ENCODE data around the gene LY9.
"Not testable (repeated sequence)": the region's sequence is repeated elsewhere in the genome, so short reads cannot be mapped to it uniquely, and the experiment has no call there.

Gene LY9

GRCh38 chr1:160782988-160783765 lies 12.8 kb upstream of the LY9 start:
- not testable (repeated sequence) for H3K4me3 ChIP-seq (ENCODE audit: low read length)

GRCh38 chr1:160789051-160789701 lies 6.8 kb upstream of the LY9 start:
- DNase-seq (ENCODE audit: low read depth, low spot score): no peak
- H3K36me3 ChIP-seq (ENCODE audit: control insufficient read depth, insufficient read depth, low read length): no peaks in the 10 kb centered on the region
- no peak overlapping the region for H3K27ac ChIP-seq (ENCODE audit: low read length)
- H3K4me1 ChIP-seq (ENCODE audit: control insufficient read depth, insufficient read depth, low read length): no peaks in the 10 kb centered on the region
- no CpG with 5 or more reads among the region's 11 CpGs for WGBS (ENCODE audit: insufficient coverage, insufficient read length)
- no peaks in the 10 kb centered on the region for H3K27me3 ChIP-seq (ENCODE audit: control insufficient read depth, insufficient read depth, low read length)
- no peaks in the 10 kb centered on the region for H3K9me3 ChIP-seq (ENCODE audit: control insufficient read depth, insufficient read depth, low read length)
- no peak overlapping the region for H3K4me3 ChIP-seq (ENCODE audit: low read length)

More at GRCh38 chr1:160782988-160783765, 12.8 kb upstream of the LY9 start:
- H3K9me3 ChIP-seq (ENCODE audit: control insufficient read depth, insufficient read depth, low read length); DNase-seq (ENCODE audit: low read depth, low spot score); H3K4me1 ChIP-seq (ENCODE audit: control insufficient read depth, insufficient read depth, low read length); H3K36me3 ChIP-seq (ENCODE audit: control insufficient read depth, insufficient read depth, low read length); H3K27me3 ChIP-seq (ENCODE audit: control insufficient read depth, insufficient read depth, low read length); H3K27ac ChIP-seq (ENCODE audit: low read length): not testable (repeated sequence)
- no CpG with 5 or more reads among the region's 25 CpGs for WGBS (ENCODE audit: insufficient coverage, insufficient read length)

GRCh38 chr1:160789702-160790611 lies 6.0 kb upstream of the LY9 start:
- H3K4me3 ChIP-seq (ENCODE audit: low read length): no peak overlapping the region
- no peaks in the 10 kb centered on the region for H3K9me3 ChIP-seq (ENCODE audit: control insufficient read depth, insufficient read depth, low read length)
- no CpG with 5 or more reads among the region's 13 CpGs for WGBS (ENCODE audit: insufficient coverage, insufficient read length)
- H3K27ac ChIP-seq (ENCODE audit: low read length): no peak overlapping the region
- no peaks in the 10 kb centered on the region for H3K4me1 ChIP-seq (ENCODE audit: control insufficient read depth, insufficient read depth, low read length)
- DNase-seq (ENCODE audit: low read depth, low spot score): no peak
- H3K36me3 ChIP-seq (ENCODE audit: control insufficient read depth, insufficient read depth, low read length): no peaks in the 10 kb centered on the region
- no peaks in the 10 kb centered on the region for H3K27me3 ChIP-seq (ENCODE audit: control insufficient read depth, insufficient read depth, low read length)

GRCh38 chr1:160794376-160794775 lies 1.6 kb upstream of the LY9 start:
- no peak for DNase-seq (ENCODE audit: low read depth, low spot score)
- Histone ChIP-seq H3K36me3 (ENCODE audit: control insufficient read depth, insufficient read depth, low read length) (no peaks in the 10 kb centered on the region), H3K27me3 (ENCODE audit: control insufficient read depth, insufficient read depth, low read length) (no peaks in the 10 kb centered on the region), H3K4me1 (ENCODE audit: control insufficient read depth, insufficient read depth, low read length) (no peaks in the 10 kb centered on the region), H3K9me3 (ENCODE audit: control insufficient read depth, insufficient read depth, low read length) (no peaks in the 10 kb centered on the region), H3K27ac (ENCODE audit: low read length) (no peak overlapping the region), H3K4me3 (ENCODE audit: low read length) (no peak overlapping the region)
- no CpG with 5 or more reads among the region's 3 CpGs for WGBS (ENCODE audit: insufficient coverage, insufficient read length)

GRCh38 chr1:160797271-160797709 lies 1.3 kb downstream of the LY9 start:
- no peak overlapping the region for H3K27ac ChIP-seq (ENCODE audit: low read length)
- no peaks in the 10 kb centered on the region for H3K27me3 ChIP-seq (ENCODE audit: control insufficient read depth, insufficient read depth, low read length)
- H3K4me1 ChIP-seq (ENCODE audit: control insufficient read depth, insufficient read depth, low read length): no peaks in the 10 kb centered on the region
- no peaks in the 10 kb centered on the region for H3K9me3 ChIP-seq (ENCODE audit: control insufficient read depth, insufficient read depth, low read length)
- DNase-seq (ENCODE audit: low read depth, low spot score): no peak
- H3K36me3 ChIP-seq (ENCODE audit: control insufficient read depth, insufficient read depth, low read length): 0 out of 2 replicates have a peak, but pooled peaks cover 2% of the 10 kb centered on the region
- no peak overlapping the region for H3K4me3 ChIP-seq (ENCODE audit: low read length)
- no CpG with 5 or more reads among the region's 3 CpGs for WGBS (ENCODE audit: insufficient coverage, insufficient read length)

- Histone ChIP-seq H3K36me3 (ENCODE audit: control insufficient read depth, insufficient read depth, low read length) (0 out of 2 replicates have a peak, but pooled peaks cover 2% of the 10 kb centered on the region), H3K9me3 (ENCODE audit: control insufficient read depth, insufficient read depth, low read length) (no peaks in the 10 kb centered on the region), H3K27me3 (ENCODE audit: control insufficient read depth, insufficient read depth, low read length) (no peaks in the 10 kb centered on the region), H3K4me1 (ENCODE audit: control insufficient read depth, insufficient read depth, low read length) (no peaks in the 10 kb centered on the region), H3K27ac (ENCODE audit: low read length) (no peak overlapping the region), H3K4me3 (ENCODE audit: low read length) (no peak overlapping the region)
- DNase-seq (ENCODE audit: low read depth, low spot score): no peak
- no CpG with 5 or more reads among the region's 4 CpGs for WGBS (ENCODE audit: insufficient coverage, insufficient read length)
Observed at GRCh38 chr1:160797861-160798273, 1.9 kb downstream of the LY9 start.

- WGBS (ENCODE audit: insufficient coverage, insufficient read length): no CpG with 5 or more reads among the region's 2 CpGs
- H3K27me3 ChIP-seq (ENCODE audit: control insufficient read depth, insufficient read depth, low read length): no peaks in the 10 kb centered on the region
Observed at GRCh38 chr1:160798439-160798838, 2.5 kb downstream of the LY9 start.

GRCh38 chr1:160799641-160800040 lies 3.7 kb downstream of the LY9 start:
- H3K27ac ChIP-seq (ENCODE audit: low read length): no peak overlapping the region
- H3K27me3 ChIP-seq (ENCODE audit: control insufficient read depth, insufficient read depth, low read length): no peaks in the 10 kb centered on the region
- H3K4me3 ChIP-seq (ENCODE audit: low read length): no peak overlapping the region
- H3K4me1 ChIP-seq (ENCODE audit: control insufficient read depth, insufficient read depth, low read length): no peaks in the 10 kb centered on the region
- no peaks in the 10 kb centered on the region for H3K9me3 ChIP-seq (ENCODE audit: control insufficient read depth, insufficient read depth, low read length)
- 0 out of 2 replicates have a peak, but pooled peaks cover 2% of the 10 kb centered on the region for H3K36me3 ChIP-seq (ENCODE audit: control insufficient read depth, insufficient read depth, low read length)
- no CpG with 5 or more reads among the region's 5 CpGs for WGBS (ENCODE audit: insufficient coverage, insufficient read length)
- DNase-seq (ENCODE audit: low read depth, low spot score): no peak

More at GRCh38 chr1:160798439-160798838, 2.5 kb downstream of the LY9 start:
- Histone ChIP-seq H3K4me3 (ENCODE audit: low read length) (no peak overlapping the region), H3K4me1 (ENCODE audit: control insufficient read depth, insufficient read depth, low read length) (no peaks in the 10 kb centered on the region), H3K36me3 (ENCODE audit: control insufficient read depth, insufficient read depth, low read length) (0 out of 2 replicates have a peak, but pooled peaks cover 2% of the 10 kb centered on the region), H3K27ac (ENCODE audit: low read length) (no peak overlapping the region), H3K9me3 (ENCODE audit: control insufficient read depth, insufficient read depth, low read length) (no peaks in the 10 kb centered on the region)
- no peak for DNase-seq (ENCODE audit: low read depth, low spot score)

GRCh38 chr1:160800142-160800541 lies 4.2 kb downstream of the LY9 start:
- no CpG with 5 or more reads among the region's 1 CpG for WGBS (ENCODE audit: insufficient coverage, insufficient read length)
- Histone ChIP-seq H3K4me1 (ENCODE audit: control insufficient read depth, insufficient read depth, low read length) (no peaks in the 10 kb centered on the region), H3K9me3 (ENCODE audit: control insufficient read depth, insufficient read depth, low read length) (no peaks in the 10 kb centered on the region), H3K36me3 (ENCODE audit: control insufficient read depth, insufficient read depth, low read length) (0 out of 2 replicates have a peak, but pooled peaks cover 2% of the 10 kb centered on the region), H3K27ac (ENCODE audit: low read length) (no peak overlapping the region), H3K4me3 (ENCODE audit: low read length) (no peak overlapping the region), H3K27me3 (ENCODE audit: control insufficient read depth, insufficient read depth, low read length) (no peaks in the 10 kb centered on the region)
- DNase-seq (ENCODE audit: low read depth, low spot score): no peak
